SK-N-SH treated with all-trans-retinoic acid at 6 μM for 48 hours (cell line): ENCODE results near the gene GPATCH2.

Source experiments
- ATAC-seq: fragments of 200-7000 bp; cut with Tn5 transposase; 3 replicates; pipeline ENCODE4 v1.9.1; 2020; ENCODE audit warnings: mild to moderate bottlenecking, moderate library complexity
- ARNTL ChIP-seq: fragments of 450-650 bp; formaldehyde crosslinking; IDR thresholded peaks from 2 replicates; pipeline ENCODE4 v1.5.0; 2020; ENCODE audit warnings: low read depth, mild to moderate bottlenecking, moderate library complexity, borderline replicate concordance
- BACH2 ChIP-seq: fragments of 250-450 bp; sonication (Bioruptor Pico); IDR thresholded peaks from 2 replicates; pipeline ENCODE4 v1.9.0; 2021; ENCODE audit warnings: mild to moderate bottlenecking, borderline replicate concordance
- ESRRG ChIP-seq: fragments of 250-450 bp; sonication (Bioruptor Pico); IDR thresholded peaks from 2 replicates; pipeline ENCODE4 v1.6.1; 2021; ENCODE audit warnings: mild to moderate bottlenecking
- GLIS3 ChIP-seq: fragments of 250-450 bp; sonication (Bioruptor Pico); IDR thresholded peaks from 2 replicates; pipeline ENCODE4 v1.5.0; 2020; ENCODE audit warnings: mild to moderate bottlenecking, moderate library complexity
- ISL1 ChIP-seq: fragments of 250-450 bp; sonication (Bioruptor Pico); IDR thresholded peaks from 2 replicates; pipeline ENCODE4 v2.1.2; 2022; ENCODE audit warnings: mild to moderate bottlenecking, moderate library complexity
- OSR1 ChIP-seq: fragments of 250-450 bp; sonication (Bioruptor Pico); IDR thresholded peaks from 2 replicates; pipeline ENCODE4 v1.8.0; 2022; ENCODE audit warnings: moderate library complexity, mild to moderate bottlenecking, inconsistent platforms
- PPARA ChIP-seq: fragments of 250-450 bp; sonication (Bioruptor Pico); IDR thresholded peaks from 2 replicates; pipeline ENCODE4 v1.5.0; 2020; ENCODE audit warnings: mild to moderate bottlenecking, borderline replicate concordance
- SNAI2 ChIP-seq: fragments of 250-450 bp; sonication (Bioruptor Pico); IDR thresholded peaks from 2 replicates; pipeline ENCODE4 v1.5.0; 2020; ENCODE audit warnings: mild to moderate bottlenecking, moderate library complexity
- TCF4 ChIP-seq: fragments of 250-450 bp; sonication (Bioruptor Pico); IDR thresholded peaks from 2 replicates; pipeline ENCODE4 v1.8.0; 2021; ENCODE audit warnings: mild to moderate bottlenecking, moderate library complexity, borderline replicate concordance
- ZC3H10 ChIP-seq: fragments of 250-450 bp; sonication (Bioruptor Pico); IDR thresholded peaks from 2 replicates; pipeline ENCODE4 v1.5.1; 2021; ENCODE audit warnings: mild to moderate bottlenecking, moderate library complexity
- ZFP3 ChIP-seq: fragments of 250-450 bp; sonication (Bioruptor Pico); IDR thresholded peaks from 2 replicates; pipeline ENCODE4 v1.5.0; 2020; ENCODE audit warnings: mild to moderate bottlenecking, moderate library complexity
- ZFP30 ChIP-seq: fragments of 450-650 bp; formaldehyde crosslinking; IDR thresholded peaks from 2 replicates; pipeline ENCODE4 v1.5.0; 2022; ENCODE audit warnings: mild to moderate bottlenecking, moderate library complexity
- ZNF565 ChIP-seq: fragments of 450-650 bp; formaldehyde crosslinking; conservative IDR thresholded peaks from 2 replicates; pipeline ENCODE4 v1.5.0; 2020; ENCODE audit warnings: low read depth, mild to moderate bottlenecking, moderate library complexity
- ZNF70 ChIP-seq: fragments of 450-650 bp; formaldehyde crosslinking; IDR thresholded peaks from 2 replicates; pipeline ENCODE4 v1.5.0; 2020; ENCODE audit warnings: mild to moderate bottlenecking, moderate library complexity
- TF ChIP-seq, protein P1 (sequence below): fragments of 250-450 bp; sonication (Bioruptor Pico); IDR thresholded peaks from 2 replicates; pipeline ENCODE4 v1.5.1; 2021; ENCODE audit warnings: mild to moderate bottlenecking, moderate library complexity
- TF ChIP-seq, protein P2 (sequence below): fragments of 250-450 bp; sonication (Bioruptor Pico); IDR thresholded peaks from 2 replicates; pipeline ENCODE4 v1.5.1; 2020; ENCODE audit warnings: low read depth, mild to moderate bottlenecking, moderate library complexity
- TF ChIP-seq, protein P3 (sequence below): fragments of 250-450 bp; sonication (Bioruptor Pico); IDR thresholded peaks from 2 replicates; pipeline ENCODE4 v1.8.0; 2021; ENCODE audit warnings: low read depth, mild to moderate bottlenecking, moderate library complexity, borderline replicate concordance

GPATCH2 gene

DNA sequence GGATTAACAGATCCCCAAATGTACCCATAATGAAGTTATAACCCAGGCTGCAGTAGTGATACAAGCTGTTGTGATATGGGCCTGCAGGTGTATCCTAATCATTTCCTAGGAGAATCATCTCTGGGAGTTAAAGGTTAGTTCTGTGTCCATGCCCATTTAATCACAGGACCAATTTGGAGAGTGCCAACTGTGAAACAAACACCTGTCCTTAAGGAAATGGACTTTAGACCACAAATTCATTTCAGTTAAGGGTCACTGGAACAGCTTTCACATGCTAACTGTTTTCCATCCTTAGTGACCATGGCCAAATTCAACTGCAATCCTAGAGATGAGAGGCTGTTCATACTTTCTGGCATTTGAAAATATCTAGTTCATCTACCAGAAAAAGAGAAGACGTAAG lies 160.9 kb downstream of the GPATCH2 start:
- TF ChIP-seq ZFP3 (CRISPR knock-in tag): no peak
- no peak for ATAC-seq

DNA sequence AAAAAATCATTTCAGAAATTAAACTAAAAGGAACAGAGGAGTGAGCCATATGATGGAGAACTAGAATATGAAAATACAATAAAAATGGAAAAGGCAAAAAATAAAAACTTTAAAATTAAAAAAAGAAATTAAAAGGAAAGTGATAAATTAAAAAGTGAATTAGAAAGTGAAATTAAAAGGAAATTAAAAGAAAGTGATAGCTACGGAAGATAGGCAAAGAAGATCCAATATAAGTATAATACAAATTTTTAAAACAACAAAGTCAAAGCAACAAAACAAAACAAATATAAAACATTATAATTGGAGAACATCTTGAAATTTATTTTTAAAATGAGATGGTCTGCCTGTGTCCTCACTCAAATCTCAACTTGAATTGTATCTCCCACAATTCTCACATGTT lies 165.8 kb downstream of the GPATCH2 start:
- TF ChIP-seq ZNF565 (CRISPR knock-in tag) (no peak), ARNTL (CRISPR knock-in tag) (no peak)
- ATAC-seq: no peak

DNA sequence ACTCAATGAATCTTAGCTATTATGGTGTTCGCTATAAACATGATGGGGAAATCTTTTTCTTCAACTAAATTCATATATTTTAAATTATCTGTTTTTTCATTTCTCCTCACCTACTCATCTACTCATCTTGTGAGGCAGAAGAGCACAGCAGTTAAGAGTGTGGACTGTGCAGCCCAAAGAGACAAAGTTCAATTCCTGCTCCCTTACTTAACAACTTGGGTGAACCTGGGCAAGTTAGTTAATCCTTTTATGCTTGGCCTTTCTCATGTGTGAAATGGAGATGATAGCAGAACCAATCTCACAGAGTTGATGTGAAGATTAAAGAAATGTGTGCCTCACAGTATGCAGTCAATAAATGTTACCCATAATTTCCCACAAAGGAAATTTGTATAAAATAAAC lies 168.2 kb downstream of the GPATCH2 start:
- TF ChIP-seq ZNF565 (CRISPR knock-in tag) (no peak), ZNF70 (CRISPR knock-in tag) (no peak)
- TF ChIP-seq, protein P1, sequence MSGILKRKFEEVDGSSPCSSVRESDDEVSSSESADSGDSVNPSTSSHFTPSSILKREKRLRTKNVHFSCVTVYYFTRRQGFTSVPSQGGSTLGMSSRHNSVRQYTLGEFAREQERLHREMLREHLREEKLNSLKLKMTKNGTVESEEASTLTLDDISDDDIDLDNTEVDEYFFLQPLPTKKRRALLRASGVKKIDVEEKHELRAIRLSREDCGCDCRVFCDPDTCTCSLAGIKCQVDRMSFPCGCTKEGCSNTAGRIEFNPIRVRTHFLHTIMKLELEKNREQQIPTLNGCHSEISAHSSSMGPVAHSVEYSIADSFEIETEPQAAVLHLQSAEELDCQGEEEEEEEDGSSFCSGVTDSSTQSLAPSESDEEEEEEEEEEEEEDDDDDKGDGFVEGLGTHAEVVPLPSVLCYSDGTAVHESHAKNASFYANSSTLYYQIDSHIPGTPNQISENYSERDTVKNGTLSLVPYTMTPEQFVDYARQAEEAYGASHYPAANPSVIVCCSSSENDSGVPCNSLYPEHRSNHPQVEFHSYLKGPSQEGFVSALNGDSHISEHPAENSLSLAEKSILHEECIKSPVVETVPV: no peak
- ATAC-seq: no peak

DNA sequence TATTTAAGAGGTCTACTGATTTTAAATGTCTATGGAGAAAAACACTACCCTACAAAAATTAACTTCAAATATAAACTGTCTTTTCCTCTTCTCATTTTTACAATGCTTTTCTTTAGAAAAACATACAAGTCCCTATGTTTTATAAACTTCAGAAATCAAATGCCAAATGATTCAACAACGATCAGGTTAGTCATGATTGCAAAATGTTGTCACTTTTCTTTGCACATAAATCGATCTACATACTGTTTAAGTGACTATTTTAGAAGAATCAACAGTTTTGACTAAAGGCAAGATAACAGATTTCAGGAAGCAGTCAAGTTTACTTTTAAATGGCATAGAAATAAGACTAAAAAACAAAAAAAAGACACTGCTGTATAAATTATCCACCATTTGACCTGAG lies 168.7 kb downstream of the GPATCH2 start:
- ATAC-seq: no peak
- no peak for TF ChIP-seq ESRRG (CRISPR knock-in tag)
- TF ChIP-seq ZNF70 (CRISPR knock-in tag): no peak
- no peak for TF ChIP-seq SNAI2 (CRISPR knock-in tag)
- TF ChIP-seq ZC3H10 (CRISPR knock-in tag): no peak
- no peak for TF ChIP-seq ZFP30
- TF ChIP-seq, protein P1: no peak
- TF ChIP-seq ISL1 (CRISPR knock-in tag): no peak
- TF ChIP-seq, protein P2, sequence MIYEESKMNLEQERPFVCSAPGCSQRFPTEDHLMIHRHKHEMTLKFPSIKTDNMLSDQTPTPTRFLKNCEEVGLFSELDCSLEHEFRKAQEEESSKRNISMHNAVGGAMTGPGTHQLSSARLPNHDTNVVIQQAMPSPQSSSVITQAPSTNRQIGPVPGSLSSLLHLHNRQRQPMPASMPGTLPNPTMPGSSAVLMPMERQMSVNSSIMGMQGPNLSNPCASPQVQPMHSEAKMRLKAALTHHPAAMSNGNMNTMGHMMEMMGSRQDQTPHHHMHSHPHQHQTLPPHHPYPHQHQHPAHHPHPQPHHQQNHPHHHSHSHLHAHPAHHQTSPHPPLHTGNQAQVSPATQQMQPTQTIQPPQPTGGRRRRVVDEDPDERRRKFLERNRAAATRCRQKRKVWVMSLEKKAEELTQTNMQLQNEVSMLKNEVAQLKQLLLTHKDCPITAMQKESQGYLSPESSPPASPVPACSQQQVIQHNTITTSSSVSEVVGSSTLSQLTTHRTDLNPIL: no peak
- TF ChIP-seq, protein P3, sequence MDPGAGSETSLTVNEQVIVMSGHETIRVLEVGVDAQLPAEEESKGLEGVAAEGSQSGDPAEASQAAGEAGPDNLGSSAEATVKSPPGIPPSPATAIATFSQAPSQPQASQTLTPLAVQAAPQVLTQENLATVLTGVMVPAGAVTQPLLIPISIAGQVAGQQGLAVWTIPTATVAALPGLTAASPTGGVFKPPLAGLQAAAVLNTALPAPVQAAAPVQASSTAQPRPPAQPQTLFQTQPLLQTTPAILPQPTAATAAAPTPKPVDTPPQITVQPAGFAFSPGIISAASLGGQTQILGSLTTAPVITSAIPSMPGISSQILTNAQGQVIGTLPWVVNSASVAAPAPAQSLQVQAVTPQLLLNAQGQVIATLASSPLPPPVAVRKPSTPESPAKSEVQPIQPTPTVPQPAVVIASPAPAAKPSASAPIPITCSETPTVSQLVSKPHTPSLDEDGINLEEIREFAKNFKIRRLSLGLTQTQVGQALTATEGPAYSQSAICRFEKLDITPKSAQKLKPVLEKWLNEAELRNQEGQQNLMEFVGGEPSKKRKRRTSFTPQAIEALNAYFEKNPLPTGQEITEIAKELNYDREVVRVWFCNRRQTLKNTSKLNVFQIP (CRISPR knock-in tag): no peak
- TF ChIP-seq TCF4 (CRISPR knock-in tag): no peak
- TF ChIP-seq ARNTL (CRISPR knock-in tag): no peak
- TF ChIP-seq OSR1: no peak
- no peak for TF ChIP-seq BACH2
- TF ChIP-seq, all 23 proteins: peak for 0

DNA sequence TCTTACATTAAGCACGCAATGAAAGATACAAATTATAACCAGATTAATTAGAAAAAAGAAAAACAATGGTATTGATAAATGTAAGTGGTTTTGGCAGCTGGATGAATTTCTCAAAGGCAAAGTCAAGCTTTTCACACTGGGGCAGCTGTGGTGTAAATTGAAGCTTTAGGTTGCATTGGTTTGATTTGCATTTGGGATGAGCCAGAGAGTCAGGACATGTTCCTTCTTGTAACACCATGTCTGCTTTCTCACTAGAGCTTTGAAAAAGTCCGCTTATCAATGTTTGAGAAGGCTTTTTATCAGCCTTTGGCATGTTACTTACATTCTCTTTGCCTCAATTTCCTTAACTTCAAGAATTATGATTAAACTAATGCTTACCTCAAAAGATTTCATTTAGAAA lies 173.9 kb downstream of the GPATCH2 start:
- TF ChIP-seq ZNF565 (CRISPR knock-in tag) (no peak), TCF4 (CRISPR knock-in tag) (no peak), ZFP30 (no peak), ESRRG (CRISPR knock-in tag) (no peak), ZNF70 (CRISPR knock-in tag) (no peak), ZFP3 (CRISPR knock-in tag) (no peak), ZC3H10 (CRISPR knock-in tag) (no peak), BACH2 (no peak), GLIS3 (CRISPR knock-in tag) (no peak)
- TF ChIP-seq, protein P1: no peak
- ATAC-seq: no peak

DNA sequence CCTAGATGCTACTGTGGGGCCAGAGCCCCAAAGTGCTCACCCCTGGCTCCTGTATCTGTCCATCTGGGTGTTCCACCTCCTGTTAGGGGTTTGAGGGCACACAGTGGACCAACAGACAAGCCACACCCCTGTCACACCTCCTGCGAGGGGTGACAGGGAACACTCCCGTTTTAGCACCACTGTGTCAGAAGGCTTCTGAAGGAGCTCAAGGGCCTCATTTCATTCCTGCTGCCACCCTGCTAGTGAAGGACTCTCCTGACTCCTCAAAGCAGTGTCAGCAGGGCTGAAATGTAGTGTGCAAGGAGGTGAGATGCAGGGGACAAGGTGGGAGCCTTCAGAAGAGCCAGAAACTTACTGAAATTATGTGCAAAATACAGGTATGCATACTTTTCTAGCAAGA lies 174.6 kb downstream of the GPATCH2 start:
- ATAC-seq: no peak
- TF ChIP-seq ISL1 (CRISPR knock-in tag) (no peak), PPARA (CRISPR knock-in tag) (no peak)
- TF ChIP-seq, protein P3 (CRISPR knock-in tag): no peak
- TF ChIP-seq, protein P1: no peak
